HL-60/S4 treated with retinoic acid at 250 ng/mL for 4 days and 3 days (cell line): ENCODE results near the gene PRKAR1B.

Experiments
- in situ Hi-C: fragments of 300-500 bp; cut with MboI; formaldehyde crosslinking; loops from 2 replicates; pipeline ENCODE4 v1.7.0; 2022; ENCODE audit warnings: low sequenced_read_pairs

Gene PRKAR1B

GRCh38 chr7:727104-727805 is at the start of gene PRKAR1B:
TSS of gene PRKAR1B (minus strand) at chr7:727281. CDS start at chr7:711505, 15,776 bp downstream.
- in situ Hi-C loops = no loop called here

- in situ Hi-C loops = loop anchor here (5.0 kb wide), 1 partner anchor 454 kb away; no protein-coding TSS in a partner anchor
Measured at GRCh38 chr7:776381-776780, 49.3 kb upstream of the PRKAR1B start.

GRCh38 chr7:774161-775109 is 47.4 kb upstream of the PRKAR1B start:
- in situ Hi-C loops = loop anchor here (5.0 kb wide), 1 partner anchor 452 kb away; no protein-coding TSS in a partner anchor

- in situ Hi-C loops = no loop called here
Measured at GRCh38 chr7:773622-773915, 46.5 kb upstream of the PRKAR1B start.

- in situ Hi-C loops = no loop called here
Measured at GRCh38 chr7:772861-773621, 46.0 kb upstream of the PRKAR1B start.

GRCh38 chr7:772392-772791 is 45.3 kb upstream of the PRKAR1B start:
- in situ Hi-C loops = no loop called here

- in situ Hi-C loops = no loop called here
Measured at GRCh38 chr7:772005-772294, 44.9 kb upstream of the PRKAR1B start.

- in situ Hi-C loops = no loop called here
Measured at GRCh38 chr7:771234-772004, 44.3 kb upstream of the PRKAR1B start.

GRCh38 chr7:770741-771166 is 43.7 kb upstream of the PRKAR1B start:
- in situ Hi-C loops = no loop called here

- in situ Hi-C loops = no loop called here
Measured at GRCh38 chr7:770336-770735, 43.3 kb upstream of the PRKAR1B start.

- in situ Hi-C loops = no loop called here
Measured at GRCh38 chr7:768881-769504, 41.9 kb upstream of the PRKAR1B start.

GRCh38 chr7:767941-768731 is 41.1 kb upstream of the PRKAR1B start:
- in situ Hi-C loops = no loop called here

- in situ Hi-C loops = no loop called here
Measured at GRCh38 chr7:767580-767940, 40.5 kb upstream of the PRKAR1B start.

- in situ Hi-C loops = no loop called here
Measured at GRCh38 chr7:765383-765782, 38.3 kb upstream of the PRKAR1B start.

GRCh38 chr7:763762-764161 is 36.7 kb upstream of the PRKAR1B start:
- in situ Hi-C loops = no loop called here

- in situ Hi-C loops = no loop called here
Measured at GRCh38 chr7:762885-763284, 35.8 kb upstream of the PRKAR1B start.

- in situ Hi-C loops = no loop called here
Measured at GRCh38 chr7:761631-762030, 34.5 kb upstream of the PRKAR1B start.

- in situ Hi-C loops = no loop called here
Measured at GRCh38 chr7:761101-761500, 34.0 kb upstream of the PRKAR1B start.

- in situ Hi-C loops = no loop called here
Measured at GRCh38 chr7:760006-760405, 32.9 kb upstream of the PRKAR1B start.

GRCh38 chr7:759569-759968 is 32.5 kb upstream of the PRKAR1B start:
- in situ Hi-C loops = no loop called here
